Stimulated activated naive CD8-positive, alpha-beta T cell treated with anti-CD3 and anti-CD28 coated beads, Interleukin-15, amount 100 ng/mL, for 72 hours (primary cell): ENCODE results near the gene CWC27.

ENCODE experiments used
- ATAC-seq: fragments of 150-1000 bp; cut with Tn5 transposase; 2 replicates; pipeline ENCODE4 v1.10.0; 2021; ENCODE audit warnings: mild to moderate bottlenecking, moderate library complexity
- DNase-seq, 2 donors: peaks; one replicate each; pipeline ENCODE4 v3.0.0; 2021 to 2022
- H3K27ac Mint-ChIP-seq, 2 donors: one replicate each; pipeline ENCODE4 v1.8.0; 2022; ENCODE audit warnings: mild to moderate bottlenecking in 2 of 2, mixed read lengths in 2 of 2, moderate library complexity in 2 of 2
- H3K27me3 Mint-ChIP-seq: one replicate; pipeline ENCODE4 v1.8.0; 2022; ENCODE audit warnings: mixed read lengths
- H3K4me1 Mint-ChIP-seq: one replicate; pipeline ENCODE4 v1.8.0; 2022; ENCODE audit warnings: mild to moderate bottlenecking, mixed read lengths
- H3K4me3 Mint-ChIP-seq, 2 donors: one replicate each; pipeline ENCODE4 v1.8.0; 2022; ENCODE audit warnings: mild to moderate bottlenecking in 2 of 2, mixed read lengths in 2 of 2, moderate library complexity in 1 of 2
- H3K9me3 Mint-ChIP-seq, 2 donors: one replicate each; pipeline ENCODE4 v1.8.0; 2022; ENCODE audit warnings: mixed read lengths in 2 of 2

The CWC27 gene

GRCh38 chr5:65061250-65061973 is 292.7 kb downstream of the CWC27 start:
- DNase-seq (no peak), ATAC-seq (no peak)
- H3K4me1 Mint-ChIP-seq, result no peaks in the 10 kb centered on the region
- H3K27me3 Mint-ChIP-seq, result peaks cover 9% of the 10 kb centered on the region
- H3K9me3 Mint-ChIP-seq, result no peaks in the 10 kb centered on the region
- H3K27ac Mint-ChIP-seq, result no peak overlapping the region
- H3K4me3 Mint-ChIP-seq, result no peak overlapping the region

GRCh38 chr5:65061974-65062353 is 293.2 kb downstream of the CWC27 start:
- Mint-ChIP-seq H3K9me3 (no peaks in the 10 kb centered on the region), H3K27me3 (peaks cover 9% of the 10 kb centered on the region), H3K4me1 (no peaks in the 10 kb centered on the region), H3K4me3 (no peak overlapping the region), H3K27ac (no peak overlapping the region)
- DNase-seq (no peak), ATAC-seq (no peak)

- Mint-ChIP-seq H3K4me3 (no peak overlapping the region), H3K4me1 (no peaks in the 10 kb centered on the region), H3K27me3 (peaks cover 9% of the 10 kb centered on the region), H3K27ac (peak overlapping the region in 1 of 2 donors; percentile 41), H3K9me3 (no peaks in the 10 kb centered on the region)
- ATAC-seq (no peak), DNase-seq (no peak)
Measured at GRCh38 chr5:65062469-65063083, 293.8 kb downstream of the CWC27 start.

- H3K27ac Mint-ChIP-seq, result peak overlapping the region in 1 of 2 donors; percentile 49
- H3K27me3 Mint-ChIP-seq, result peaks cover 9% of the 10 kb centered on the region
- H3K4me3 Mint-ChIP-seq, result no peak overlapping the region
- H3K9me3 Mint-ChIP-seq, result no peaks in the 10 kb centered on the region
- DNase-seq (no peak), ATAC-seq (no peak)
- H3K4me1 Mint-ChIP-seq, result no peaks in the 10 kb centered on the region
Measured at GRCh38 chr5:65065001-65065511, 296.3 kb downstream of the CWC27 start.

- Mint-ChIP-seq H3K27me3 (peaks cover 9% of the 10 kb centered on the region), H3K4me3 (no peak overlapping the region), H3K9me3 (no peaks in the 10 kb centered on the region), H3K4me1 (no peaks in the 10 kb centered on the region), H3K27ac (no peak overlapping the region)
- ATAC-seq (peak; percentile 56), DNase-seq (no peak)
Measured at GRCh38 chr5:65066387-65067146, 297.8 kb downstream of the CWC27 start.

GRCh38 chr5:65067147-65067506 is 298.4 kb downstream of the CWC27 start:
- H3K27me3 Mint-ChIP-seq, result peaks cover 9% of the 10 kb centered on the region
- H3K27ac Mint-ChIP-seq, result no peak overlapping the region
- no peak overlapping the region for H3K4me3 Mint-ChIP-seq
- ATAC-seq (no peak), DNase-seq (no peak)
- H3K4me1 Mint-ChIP-seq, result no peaks in the 10 kb centered on the region
- no peaks in the 10 kb centered on the region for H3K9me3 Mint-ChIP-seq
